Mesenteric fat pad (tissue), 1 donor: ENCODE measurements around the gene NBEA. TPM values are rescaled to one million over a fixed set of nuclear protein-coding genes. Genes with fewer than 3 reads are reported as not detected.
"Not testable (repeated sequence)": the region's sequence is repeated elsewhere in the genome, so short reads cannot be mapped to it uniquely, and the experiment has no call there.

ENCODE experiments used
- DNase-seq: peaks from one replicate; pipeline ENCODE4 v3.0.0-alpha.2; 2020; ENCODE audit warnings: low spot score
- total RNA-seq: library from RNA; stranded (reverse); fragmentation: NEBNext Ultra II Directional; extraction: Animal tissue kit (Norgen Biotek cat#: 25700); gene quantifications from one replicate; pipeline ENCODE4 v1.2.1, GENCODE V29; 2021
- donor health status: DM: yes; HTN: yes; CAD: no.

NBEA gene
- total RNA-seq, 1 donor from 2014 or later = 3.7 TPM

- no peak for DNase-seq
These were observed 701.6 kb downstream of the NBEA start for GRCh38 chr13:35643625-35644024.

GRCh38 chr13:35646056-35646774 is 704.1 kb downstream of the NBEA start:
- DNase-seq = no peak

- DNase-seq = no peak
These were observed 706.1 kb downstream of the NBEA start for GRCh38 chr13:35648201-35648600.

- DNase-seq = no peak
These were observed 707.1 kb downstream of the NBEA start for GRCh38 chr13:35649162-35649561.

GRCh38 chr13:35659796-35660195 is 717.7 kb downstream of the NBEA start:
- no peak for DNase-seq

GRCh38 chr13:35664747-35665146 is 722.7 kb downstream of the NBEA start:
- DNase-seq = no peak

- DNase-seq = no peak
These were observed 727.3 kb downstream of the NBEA start for GRCh38 chr13:35669321-35669720.

GRCh38 chr13:35672611-35673010 is 730.5 kb downstream of the NBEA start:
- no peak for DNase-seq

- DNase-seq = no peak
These were observed 733.6 kb downstream of the NBEA start for GRCh38 chr13:35675651-35676050.

- not testable (repeated sequence) for DNase-seq
These were observed 735.8 kb downstream of the NBEA start for GRCh38 chr13:35677863-35678262.

- no peak for DNase-seq
These were observed 739.6 kb downstream of the NBEA start for GRCh38 chr13:35681685-35682084.

- DNase-seq = no peak
These were observed 742.4 kb downstream of the NBEA start for GRCh38 chr13:35684432-35684831.

- DNase-seq = no peak
These were observed 745.3 kb downstream of the NBEA start for GRCh38 chr13:35687336-35687735.

- no peak for DNase-seq
These were observed 748.6 kb downstream of the NBEA start for GRCh38 chr13:35690581-35691207.

- DNase-seq = no peak
These were observed 751.2 kb downstream of the NBEA start for GRCh38 chr13:35693134-35693784.

- DNase-seq = no peak
These were observed 752.0 kb downstream of the NBEA start for GRCh38 chr13:35694031-35694430.

GRCh38 chr13:35694549-35695447 is 752.7 kb downstream of the NBEA start:
- DNase-seq = no peak

GRCh38 chr13:35695448-35695770 is 753.3 kb downstream of the NBEA start:
- DNase-seq = no peak

- no peak for DNase-seq
These were observed 755.2 kb downstream of the NBEA start for GRCh38 chr13:35697186-35697730.

GRCh38 chr13:35698911-35699576 is 757.0 kb downstream of the NBEA start:
- no peak for DNase-seq
